Endothelial cell (in vitro differentiated cells): ENCODE data around the gene DIS3L2. TPM values are rescaled to one million over a fixed set of nuclear protein-coding genes. Genes with fewer than 3 reads are reported as not detected.

Experiments used
- DNase-seq: peaks from one replicate; pipeline ENCODE4 v3.0.0; 2021; ENCODE audit warnings: low spot score
- H3K27ac Mint-ChIP-seq: one replicate; pipeline ENCODE4 v1.8.0; 2021; ENCODE audit warnings: mixed read lengths, inconsistent platforms; ENCODE audit not compliant: unreplicated experiment
- H3K27me3 Mint-ChIP-seq: one replicate; pipeline ENCODE4 v1.8.0; 2021; ENCODE audit warnings: mild to moderate bottlenecking, moderate library complexity, mixed read lengths, inconsistent platforms; ENCODE audit not compliant: unreplicated experiment
- H3K36me3 Mint-ChIP-seq: one replicate; pipeline ENCODE4 v1.8.0; 2021; ENCODE audit warnings: mild to moderate bottlenecking, low read depth, mixed read lengths, inconsistent platforms; ENCODE audit not compliant: unreplicated experiment
- H3K4me1 Mint-ChIP-seq: one replicate; pipeline ENCODE4 v1.8.0; 2021; ENCODE audit warnings: mild to moderate bottlenecking, mixed read lengths, inconsistent platforms; ENCODE audit not compliant: unreplicated experiment
- H3K4me3 Mint-ChIP-seq: one replicate; pipeline ENCODE4 v1.8.0; 2021; ENCODE audit warnings: mild to moderate bottlenecking, mixed read lengths, inconsistent platforms; ENCODE audit not compliant: unreplicated experiment
- H3K9me3 Mint-ChIP-seq: one replicate; pipeline ENCODE4 v1.8.0; 2021; ENCODE audit warnings: mixed read lengths, inconsistent platforms; ENCODE audit not compliant: unreplicated experiment
- total RNA-seq: library from RNA; stranded (reverse); fragmentation: NEBNext Ultra II Directional; extraction: Animal tissue kit (Norgen Biotek cat#: 25700); gene quantifications from one replicate; pipeline ENCODE4 v1.2.1, GENCODE V29; 2021; ENCODE audit not compliant: unreplicated experiment
- TF ChIP-seq, protein P1 (sequence below): fragments of 200-600 bp; sonication (generic); IDR thresholded peaks from one replicate; pipeline ENCODE4 v1.5.0; 2021; ENCODE audit warnings: antibody characterized with exemption; ENCODE audit not compliant: unreplicated experiment

Gene DIS3L2
- total RNA-seq, 1 donor from 2014 or later: 42.1 TPM

DNA sequence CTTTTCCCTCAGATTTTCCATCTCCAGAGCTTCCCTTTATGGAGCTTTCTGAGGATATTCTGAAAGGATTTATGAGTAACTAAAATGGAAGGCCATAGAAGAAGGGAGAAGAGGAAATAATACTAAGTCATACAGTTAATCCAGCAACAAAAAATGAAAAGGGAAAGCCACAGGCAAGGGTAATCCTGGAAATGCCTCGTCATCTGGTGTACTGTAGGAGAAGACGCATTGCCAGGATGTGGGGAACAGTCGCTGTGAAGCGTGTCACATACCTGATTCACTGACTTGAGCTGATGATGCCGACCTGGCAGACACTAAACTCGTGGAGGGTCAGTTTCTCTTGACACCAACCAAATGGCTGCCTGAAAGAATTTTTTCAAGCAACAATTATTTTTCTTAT lies 382.3 kb downstream of the DIS3L2 start:
- TF ChIP-seq, protein P1, sequence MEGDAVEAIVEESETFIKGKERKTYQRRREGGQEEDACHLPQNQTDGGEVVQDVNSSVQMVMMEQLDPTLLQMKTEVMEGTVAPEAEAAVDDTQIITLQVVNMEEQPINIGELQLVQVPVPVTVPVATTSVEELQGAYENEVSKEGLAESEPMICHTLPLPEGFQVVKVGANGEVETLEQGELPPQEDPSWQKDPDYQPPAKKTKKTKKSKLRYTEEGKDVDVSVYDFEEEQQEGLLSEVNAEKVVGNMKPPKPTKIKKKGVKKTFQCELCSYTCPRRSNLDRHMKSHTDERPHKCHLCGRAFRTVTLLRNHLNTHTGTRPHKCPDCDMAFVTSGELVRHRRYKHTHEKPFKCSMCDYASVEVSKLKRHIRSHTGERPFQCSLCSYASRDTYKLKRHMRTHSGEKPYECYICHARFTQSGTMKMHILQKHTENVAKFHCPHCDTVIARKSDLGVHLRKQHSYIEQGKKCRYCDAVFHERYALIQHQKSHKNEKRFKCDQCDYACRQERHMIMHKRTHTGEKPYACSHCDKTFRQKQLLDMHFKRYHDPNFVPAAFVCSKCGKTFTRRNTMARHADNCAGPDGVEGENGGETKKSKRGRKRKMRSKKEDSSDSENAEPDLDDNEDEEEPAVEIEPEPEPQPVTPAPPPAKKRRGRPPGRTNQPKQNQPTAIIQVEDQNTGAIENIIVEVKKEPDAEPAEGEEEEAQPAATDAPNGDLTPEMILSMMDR: no peak

DNA sequence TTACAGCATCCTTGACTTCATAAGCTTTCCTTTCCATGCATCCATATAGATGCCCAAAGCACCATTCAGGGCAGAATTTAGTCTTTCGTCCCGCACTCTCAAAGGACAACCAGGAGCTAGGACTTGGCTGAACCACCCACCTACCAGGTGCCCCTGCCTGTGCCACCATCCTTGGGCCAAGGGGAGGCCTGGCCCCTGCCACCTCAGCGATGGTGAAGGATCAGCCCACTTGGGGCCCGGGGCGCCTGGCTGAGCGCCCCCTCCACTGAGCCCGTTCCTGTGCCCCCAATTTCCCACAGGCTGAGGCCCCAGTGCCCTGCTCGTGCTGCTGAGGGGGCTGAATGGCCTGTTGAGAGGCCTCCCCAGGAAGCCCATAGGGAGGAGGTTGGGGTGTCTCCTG lies 383.7 kb downstream of the DIS3L2 start:
- H3K4me3 Mint-ChIP-seq: no peak overlapping the region
- no peaks in the 10 kb centered on the region for H3K4me1 Mint-ChIP-seq
- no peak overlapping the region for H3K27ac Mint-ChIP-seq
- no peak for DNase-seq
- H3K27me3 Mint-ChIP-seq: peaks cover 6% of the 10 kb centered on the region
- no peaks in the 10 kb centered on the region for H3K9me3 Mint-ChIP-seq
- TF ChIP-seq, protein P1: no peak
- H3K36me3 Mint-ChIP-seq: no peaks in the 10 kb centered on the region

More for the DNA sequence above, 382.3 kb downstream of the DIS3L2 start:
- H3K4me3 Mint-ChIP-seq: no peak overlapping the region
- no peaks in the 10 kb centered on the region for H3K36me3 Mint-ChIP-seq
- no peaks in the 10 kb centered on the region for H3K9me3 Mint-ChIP-seq
- peaks cover 13% of the 10 kb centered on the region for H3K27me3 Mint-ChIP-seq
- H3K4me1 Mint-ChIP-seq: peaks cover 3% of the 10 kb centered on the region
- no peak overlapping the region for H3K27ac Mint-ChIP-seq
- DNase-seq: no peak

DNA sequence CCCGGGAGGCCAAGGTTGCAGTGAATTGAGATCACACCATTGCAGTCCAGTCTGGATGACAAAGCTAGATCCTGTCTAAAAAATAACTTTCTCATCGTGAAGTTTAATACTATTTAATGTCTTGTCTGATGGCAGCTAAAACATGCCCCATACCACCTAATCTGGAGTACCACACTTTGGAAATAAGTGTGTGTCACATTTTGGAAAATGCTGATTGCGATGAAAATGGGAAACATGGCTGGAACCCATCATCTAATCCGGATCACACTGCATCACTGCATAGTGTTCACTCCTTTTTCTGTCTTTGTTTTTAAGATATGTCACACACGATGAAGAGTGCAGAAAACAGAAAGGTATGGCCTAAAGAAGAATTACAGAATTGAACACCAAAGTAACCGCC lies 385.9 kb downstream of the DIS3L2 start:
- no peak overlapping the region for H3K27ac Mint-ChIP-seq
- H3K9me3 Mint-ChIP-seq: no peaks in the 10 kb centered on the region
- H3K4me3 Mint-ChIP-seq: no peak overlapping the region
- TF ChIP-seq, protein P1: no peak
- DNase-seq: no peak
- no peaks in the 10 kb centered on the region for H3K36me3 Mint-ChIP-seq
- H3K4me1 Mint-ChIP-seq: no peaks in the 10 kb centered on the region
- H3K27me3 Mint-ChIP-seq: peaks cover 2% of the 10 kb centered on the region

DNA sequence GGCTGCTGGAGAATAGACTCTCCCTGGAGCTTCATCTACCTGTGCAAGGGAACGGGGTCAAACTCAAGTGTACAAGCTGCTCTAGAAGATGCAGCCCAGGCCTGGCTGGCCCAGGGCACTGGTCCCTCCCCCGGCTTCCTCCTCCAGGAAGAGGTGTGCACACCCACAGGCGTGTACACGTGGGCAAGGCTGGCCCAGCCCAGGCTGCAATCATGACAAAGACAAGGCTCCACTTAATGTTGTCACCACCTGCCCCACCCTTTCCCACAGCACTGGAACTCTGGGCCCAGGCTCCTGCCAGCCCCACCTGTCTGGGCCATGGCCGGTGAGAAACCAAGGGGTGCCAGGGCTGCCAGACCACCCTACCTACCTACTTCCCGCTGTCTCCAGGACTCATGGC lies 387.4 kb downstream of the DIS3L2 start:
- no peaks in the 10 kb centered on the region for H3K4me1 Mint-ChIP-seq
- no peaks in the 10 kb centered on the region for H3K36me3 Mint-ChIP-seq

DNA sequence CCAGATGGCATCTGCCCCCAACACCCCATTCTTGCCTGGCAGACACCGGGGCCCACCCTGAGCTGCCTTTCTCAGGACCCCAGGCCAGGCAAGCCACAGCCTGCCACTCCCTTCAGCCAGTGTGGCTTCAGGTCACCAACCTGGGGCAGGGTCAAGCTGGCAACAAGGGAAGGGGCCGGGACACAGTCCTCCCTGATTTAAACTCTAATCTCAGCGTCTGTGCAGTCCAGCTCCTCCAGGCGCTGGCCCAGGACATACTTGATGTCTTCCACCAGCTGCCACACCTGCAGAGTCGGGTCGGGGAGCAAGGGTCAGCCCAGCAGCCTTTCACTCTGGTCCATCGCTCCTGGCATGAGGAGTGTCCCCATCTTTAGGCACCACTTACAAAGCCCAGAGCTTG lies 388.0 kb downstream of the DIS3L2 start:
- H3K27me3 Mint-ChIP-seq: peaks cover 8% of the 10 kb centered on the region
- TF ChIP-seq, protein P1: no peak
- H3K36me3 Mint-ChIP-seq: no peaks in the 10 kb centered on the region
- no peak overlapping the region for H3K4me3 Mint-ChIP-seq
- no peak overlapping the region for H3K27ac Mint-ChIP-seq
- no peaks in the 10 kb centered on the region for H3K4me1 Mint-ChIP-seq
- no peak for DNase-seq
- H3K9me3 Mint-ChIP-seq: no peaks in the 10 kb centered on the region

More for the DNA sequence above, 387.4 kb downstream of the DIS3L2 start:
- H3K9me3 Mint-ChIP-seq: no peaks in the 10 kb centered on the region
- TF ChIP-seq, protein P1: no peak
- no peak overlapping the region for H3K27ac Mint-ChIP-seq
- H3K4me3 Mint-ChIP-seq: no peak overlapping the region
- no peak for DNase-seq
- peaks cover 8% of the 10 kb centered on the region for H3K27me3 Mint-ChIP-seq
